ENCODE data around the gene SPINT1.

SPINT1 gene

GRCh38 chr15:40843885-40844695, at the start of gene SPINT1:
TSS of gene SPINT1 (plus strand) at chr15:40844048. CDS start at chr15:40844555, 507 bp downstream.
- Mint-ChIP-seq H3K9me3 (no peaks in the 10 kb centered on the region), H3K36me3 (ENCODE audit: low read depth) (peaks cover 2% of the 10 kb centered on the region), H3K27me3 (ENCODE audit: low read depth) (peaks cover 31% of the 10 kb centered on the region), H3K27ac (no peak within 1 kb of the TSS), H3K4me3 (peak within 1 kb of the TSS; percentile 81), H3K4me1 (ENCODE audit: low read depth) (peaks cover 31% of the 10 kb centered on the region)

GRCh38 chr15:40796041-40796440, 47.8 kb upstream of the SPINT1 start:
- Mint-ChIP-seq H3K27me3 (ENCODE audit: low read depth) (no peaks in the 10 kb centered on the region), H3K36me3 (ENCODE audit: low read depth) (peaks cover 7% of the 10 kb centered on the region), H3K4me3 (no peak overlapping the region), H3K4me1 (ENCODE audit: low read depth) (peaks cover 11% of the 10 kb centered on the region), H3K27ac (no peak overlapping the region), H3K9me3 (no peaks in the 10 kb centered on the region)

- Mint-ChIP-seq H3K27me3 (ENCODE audit: low read depth) (no peaks in the 10 kb centered on the region), H3K9me3 (no peaks in the 10 kb centered on the region), H3K4me1 (ENCODE audit: low read depth) (peaks cover 13% of the 10 kb centered on the region), H3K36me3 (ENCODE audit: low read depth) (peaks cover 7% of the 10 kb centered on the region), H3K27ac (no peak overlapping the region), H3K4me3 (no peak overlapping the region)
Measured at GRCh38 chr15:40796512-40796911, 47.3 kb upstream of the SPINT1 start.

- peaks cover 10% of the 10 kb centered on the region for H3K36me3 Mint-ChIP-seq (ENCODE audit: low read depth)
- no peak overlapping the region for H3K4me3 Mint-ChIP-seq
- no peak overlapping the region for H3K27ac Mint-ChIP-seq
- H3K27me3 Mint-ChIP-seq (ENCODE audit: low read depth), result no peaks in the 10 kb centered on the region
- no peaks in the 10 kb centered on the region for H3K9me3 Mint-ChIP-seq
- peaks cover 13% of the 10 kb centered on the region for H3K4me1 Mint-ChIP-seq (ENCODE audit: low read depth)
Measured at GRCh38 chr15:40799523-40799922, 44.3 kb upstream of the SPINT1 start.

GRCh38 chr15:40803076-40803475, 40.8 kb upstream of the SPINT1 start:
- no peaks in the 10 kb centered on the region for H3K9me3 Mint-ChIP-seq
- no peak overlapping the region for H3K27ac Mint-ChIP-seq
- no peak overlapping the region for H3K4me3 Mint-ChIP-seq
- no peaks in the 10 kb centered on the region for H3K27me3 Mint-ChIP-seq (ENCODE audit: low read depth)
- H3K36me3 Mint-ChIP-seq (ENCODE audit: low read depth), result peaks cover 10% of the 10 kb centered on the region
- peaks cover 20% of the 10 kb centered on the region for H3K4me1 Mint-ChIP-seq (ENCODE audit: low read depth)

- no peak overlapping the region for H3K4me3 Mint-ChIP-seq
- H3K4me1 Mint-ChIP-seq (ENCODE audit: low read depth), result peaks cover 21% of the 10 kb centered on the region
- no peak overlapping the region for H3K27ac Mint-ChIP-seq
Measured at GRCh38 chr15:40803688-40804087, 40.2 kb upstream of the SPINT1 start.

GRCh38 chr15:40806672-40807027, 37.2 kb upstream of the SPINT1 start:
- peaks cover 17% of the 10 kb centered on the region for H3K4me1 Mint-ChIP-seq (ENCODE audit: low read depth)
- H3K27me3 Mint-ChIP-seq (ENCODE audit: low read depth), result no peaks in the 10 kb centered on the region
- peaks cover 9% of the 10 kb centered on the region for H3K36me3 Mint-ChIP-seq (ENCODE audit: low read depth)
- H3K4me3 Mint-ChIP-seq, result peak overlapping the region; percentile 93
- peak overlapping the region; percentile 97 for H3K27ac Mint-ChIP-seq
- H3K9me3 Mint-ChIP-seq, result no peaks in the 10 kb centered on the region

More at GRCh38 chr15:40803688-40804087, 40.2 kb upstream of the SPINT1 start:
- Mint-ChIP-seq H3K9me3 (no peaks in the 10 kb centered on the region), H3K36me3 (ENCODE audit: low read depth) (peaks cover 6% of the 10 kb centered on the region), H3K27me3 (ENCODE audit: low read depth) (no peaks in the 10 kb centered on the region)

- peak within 1 kb of the TSS; percentile 93 for H3K4me3 Mint-ChIP-seq
- no peaks in the 10 kb centered on the region for H3K9me3 Mint-ChIP-seq
- no peaks in the 10 kb centered on the region for H3K27me3 Mint-ChIP-seq (ENCODE audit: low read depth)
- H3K36me3 Mint-ChIP-seq (ENCODE audit: low read depth), result peaks cover 6% of the 10 kb centered on the region
- peaks cover 15% of the 10 kb centered on the region for H3K4me1 Mint-ChIP-seq (ENCODE audit: low read depth)
- H3K27ac Mint-ChIP-seq, result peak within 1 kb of the TSS; percentile 97
Measured at GRCh38 chr15:40807028-40807887, 36.6 kb upstream of the SPINT1 start, which contains the start of the genes DNAJC17 and ZFYVE19. TSS of gene DNAJC17 (minus strand) at chr15:40807473. CDS start at chr15:40807446, 27 bp downstream. TSS of gene ZFYVE19 (plus strand) at chr15:40807089. CDS start at chr15:40807590, 501 bp downstream.

- Mint-ChIP-seq H3K36me3 (ENCODE audit: low read depth) (peaks cover 8% of the 10 kb centered on the region), H3K9me3 (no peaks in the 10 kb centered on the region), H3K27ac (peak overlapping the region; percentile 7), H3K4me1 (ENCODE audit: low read depth) (peaks cover 15% of the 10 kb centered on the region), H3K27me3 (ENCODE audit: low read depth) (no peaks in the 10 kb centered on the region), H3K4me3 (peak overlapping the region; percentile 93)
Measured at GRCh38 chr15:40807888-40808461, 35.9 kb upstream of the SPINT1 start.

GRCh38 chr15:40808861-40809450, 34.9 kb upstream of the SPINT1 start:
- peak overlapping the region; percentile 93 for H3K4me3 Mint-ChIP-seq
- no peak overlapping the region for H3K27ac Mint-ChIP-seq
- peaks cover 11% of the 10 kb centered on the region for H3K36me3 Mint-ChIP-seq (ENCODE audit: low read depth)
- H3K27me3 Mint-ChIP-seq (ENCODE audit: low read depth), result no peaks in the 10 kb centered on the region
- no peaks in the 10 kb centered on the region for H3K9me3 Mint-ChIP-seq
- H3K4me1 Mint-ChIP-seq (ENCODE audit: low read depth), result peaks cover 15% of the 10 kb centered on the region

GRCh38 chr15:40812721-40813425, 31.0 kb upstream of the SPINT1 start:
- Mint-ChIP-seq H3K4me3 (no peak overlapping the region), H3K4me1 (ENCODE audit: low read depth) (peaks cover 9% of the 10 kb centered on the region), H3K27ac (no peak overlapping the region), H3K27me3 (ENCODE audit: low read depth) (no peaks in the 10 kb centered on the region), H3K36me3 (ENCODE audit: low read depth) (peaks cover 15% of the 10 kb centered on the region), H3K9me3 (no peaks in the 10 kb centered on the region)

GRCh38 chr15:40815042-40815698, 28.7 kb upstream of the SPINT1 start:
- Mint-ChIP-seq H3K27ac (no peak overlapping the region), H3K4me1 (ENCODE audit: low read depth) (no peaks in the 10 kb centered on the region), H3K9me3 (no peaks in the 10 kb centered on the region), H3K27me3 (ENCODE audit: low read depth) (peaks cover 4% of the 10 kb centered on the region), H3K36me3 (ENCODE audit: low read depth) (peaks cover 13% of the 10 kb centered on the region), H3K4me3 (no peak overlapping the region)

- Mint-ChIP-seq H3K36me3 (ENCODE audit: low read depth) (peaks cover 6% of the 10 kb centered on the region), H3K4me1 (ENCODE audit: low read depth) (no peaks in the 10 kb centered on the region), H3K4me3 (no peak overlapping the region), H3K9me3 (no peaks in the 10 kb centered on the region), H3K27me3 (ENCODE audit: low read depth) (peaks cover 4% of the 10 kb centered on the region), H3K27ac (no peak overlapping the region)
Measured at GRCh38 chr15:40819048-40819447, 24.8 kb upstream of the SPINT1 start.

Data from T-helper 1 cell treated with Interleukin-12 subunit alpha and Interleukin-12 subunit beta and Interleukin-4 antibody, amounts not matched to agents 30 μg/mL and 1 μg/mL, for 36 hours (primary cell).